ENCODE measurements around the gene PTOV1. TPM values are rescaled to one million over a fixed set of nuclear protein-coding genes. Genes with fewer than 3 reads are reported as not detected.

The PTOV1 gene
- total and polyA plus RNA-seq, 2 of the 8 experiments (the other 6 are each of a cell fraction or from before 2014, with no cell fraction given), result 147 to 251 TPM

GRCh38 chr19:49845414-49845813, 5.5 kb upstream of the PTOV1 start:
- FAIRE-seq (no peak), DNase-seq (ENCODE audit: low read depth in 1 of 2, low spot score in 2 of 2) (no peak)
- no peak overlapping the region for H3K14ac ChIP-seq (ENCODE audit: insufficient read length)
- H3K18ac ChIP-seq (ENCODE audit: extremely low read depth, low read length), result no peak overlapping the region
- no peak overlapping the region for H2AK5ac ChIP-seq (ENCODE audit: low read depth, low read length)
- peaks cover 0 to 3% (median 0%) of the 10 kb centered on the region in 4 experiments; a peak in 2 of 7 replicates for H3K4me1 ChIP-seq (replicated peaks in 1 of 4; ENCODE audit: control insufficient read depth in 3 of 4, insufficient read depth in 4 of 4, low read length in 3 of 4)
- H2BK20ac ChIP-seq (ENCODE audit: low read length), result no peak overlapping the region
- H3K9me3 ChIP-seq (ENCODE audit: insufficient read depth in 2 of 2, low read depth in 1 of 2, low read length in 1 of 2), result no peaks in the 10 kb centered on the region
- ChIA-PET CTCF (ENCODE audit: partially characterized antibody) (interaction anchor here (1.0 to 2.1 kb wide), 4 partner anchors 16 to 40 kb away, joined by 3 to 4 read pairs (median 4); no protein-coding TSS in a partner anchor), POLR2A (ENCODE audit: partially characterized antibody) (interaction anchor here (0.6 to 3.3 kb wide), 7 partner anchors 13 to 156 kb away, joined by 3 to 12 read pairs (median 4); partner anchors contain the start of genes ADM5 and FUZ)
- no peak overlapping the region for H4K5ac ChIP-seq (ENCODE audit: insufficient read length, low read depth, low read length)
- no peak overlapping the region for H3K4me2 ChIP-seq (ENCODE audit: insufficient read depth in 1 of 2, low read depth in 2 of 2, low read length in 2 of 2)
- no peak overlapping the region for H3K4ac ChIP-seq (replicated peaks; ENCODE audit: insufficient read length, low read depth, low read length)
- H3K27ac ChIP-seq (ENCODE audit: low read depth, low read length), result no peak overlapping the region
- no peak overlapping the region for H2AFZ ChIP-seq (ENCODE audit: low read length)
- H2BK120ac ChIP-seq (replicated peaks; ENCODE audit: low read depth, low read length), result no peak overlapping the region
- no peak overlapping the region for H3K4me3 ChIP-seq (ENCODE audit: extremely low read depth in 1 of 4, insufficient read depth in 2 of 4, low read depth in 3 of 4, low read length in 4 of 4)
- H2BK15ac ChIP-seq (ENCODE audit: low read length), result no peak overlapping the region
- no peak overlapping the region for H2BK5ac ChIP-seq (ENCODE audit: low read depth, low read length)
- no peak for TF ChIP-seq RFX5 (IDR thresholded peaks at IDR 0.05; ENCODE audit: borderline replicate concordance, low read depth, low read length)
- no peak for TF ChIP-seq ATF3 (IDR thresholded peaks at IDR 0.05; ENCODE audit: insufficient read depth, low read depth, low read length)
- TF ChIP-seq CTCF (IDR thresholded peaks at IDR 0.05; ENCODE audit: control extremely low read depth in 1 of 3, insufficient read depth in 1 of 3, low read depth in 1 of 3, low read length in 3 of 3), result no peak
- H2BK12ac ChIP-seq (ENCODE audit: low read depth, low read length), result no peak overlapping the region
- H4K8ac ChIP-seq (ENCODE audit: extremely low read depth, insufficient read depth, low read length), result no peak overlapping the region
- peaks cover 4% of the 10 kb centered on the region; the same call in 1 of the 2 replicates for H3K23me2 ChIP-seq (ENCODE audit: low read depth, low read length)
- 0 out of 8 replicates have a peak, but pooled peaks cover 0 to 3% (median 0%) of the 10 kb centered on the region in 4 experiments for H3K36me3 ChIP-seq (ENCODE audit: control insufficient read depth in 2 of 4, insufficient read depth in 4 of 4, low read length in 3 of 4)
- H4K91ac ChIP-seq (replicated peaks; ENCODE audit: insufficient read length, low read length), result no peak overlapping the region
- no peak overlapping the region for H3K9ac ChIP-seq (replicated peaks in 1 of 4; ENCODE audit: extremely low read depth in 1 of 4, low read depth in 3 of 4, low read length in 3 of 4)
- WGBS, 2 experiments (ENCODE audit: extremely low coverage in 1 of 2, insufficient coverage in 1 of 2, insufficient read length in 1 of 2, insufficient replicate concordance in 2 of 2, low coverage in 1 of 2, low lambda C conversion rate in 2 of 2, missing lambda C conversion rate in 1 of 2), result 79% methylated on average over 3 of the region's 3 CpGs; no CpG with 5 or more reads in 1 of the 2 experiments
- no peak overlapping the region for H3K23ac ChIP-seq (ENCODE audit: insufficient read length)
- H3K79me1 ChIP-seq (ENCODE audit: low read depth, low read length), result peaks cover 3% of the 10 kb centered on the region; the same call in 1 of the 2 replicates
- H4K20me1 ChIP-seq (replicated peaks in 1 of 2; ENCODE audit: control insufficient read depth in 1 of 2, insufficient read depth in 2 of 2, low read length in 2 of 2), result peaks cover 0 to 2% of the 10 kb centered on the region in 2 experiments
- peaks cover 0 to 3% of the 10 kb centered on the region in 2 experiments; a peak in 1 of 4 replicates for H3K79me2 ChIP-seq (ENCODE audit: control insufficient read depth in 1 of 2, insufficient read depth in 2 of 2, low read length in 2 of 2)
- H3K56ac ChIP-seq (replicated peaks; ENCODE audit: insufficient read length, low read depth, low read length), result no peak overlapping the region
- H3K27me3 ChIP-seq (replicated peaks in 1 of 4; ENCODE audit: control insufficient read depth in 3 of 4, extremely low read depth in 1 of 4, insufficient read depth in 3 of 4, low read length in 3 of 4), result no peaks in the 10 kb centered on the region

Measured in H1 (cell line).